NCI-H69 (cell line): Measurements from ENCODE around the gene STXBP5.
A peak's percentile ranks its signal among the peaks of the same experiment; 100 is the strongest.

ENCODE experiments used
- DNase-seq: peaks from one replicate; lab custom pipeline; 2025; lab: John Stamatoyannopoulos, UW

Gene STXBP5

DNA sequence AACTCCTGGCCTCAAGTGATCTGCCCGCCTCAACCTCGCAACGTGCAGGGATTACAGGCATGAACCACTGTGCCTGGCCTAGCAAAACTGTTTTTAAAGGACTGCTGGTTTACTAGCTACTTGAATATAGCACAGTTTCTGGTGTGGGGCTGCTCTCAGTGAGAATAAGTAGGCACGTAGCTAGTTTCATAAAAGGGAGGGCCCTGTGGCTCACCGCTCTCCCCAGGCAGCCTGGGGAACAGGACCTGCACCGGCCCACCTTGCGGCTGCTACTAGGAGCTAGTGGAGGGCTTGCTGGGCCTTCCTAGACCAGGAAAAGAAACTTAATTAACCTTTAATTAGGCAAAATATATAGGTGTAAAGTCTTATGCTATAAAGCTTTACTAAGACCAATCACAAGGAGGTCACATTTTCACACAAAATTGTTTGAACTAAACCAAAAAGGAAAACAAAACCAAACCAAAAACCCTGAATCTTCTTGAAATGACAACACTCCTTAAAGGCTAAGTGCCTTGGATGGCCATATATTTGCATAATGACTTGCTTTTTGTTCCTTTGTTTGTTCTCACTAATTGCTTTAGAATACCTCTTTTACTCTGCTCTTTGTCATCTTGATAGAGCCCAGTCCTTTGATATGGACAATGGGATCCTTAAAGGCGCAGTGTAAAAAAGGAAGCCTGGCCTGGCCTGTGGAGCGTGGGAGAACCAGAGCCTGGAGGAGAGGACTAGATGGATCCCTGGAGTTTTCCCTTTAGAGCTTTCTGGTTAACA lies 234.7 kb downstream of the STXBP5 start:
- peak; percentile 86 for DNase-seq
